SJSA1 (cell line): ENCODE results near the gene CFD. TPM values are rescaled to one million over a fixed set of nuclear protein-coding genes. Genes with fewer than 3 reads are reported as not detected.
"Not testable (repeated sequence)": the region's sequence is repeated elsewhere in the genome, so short reads cannot be mapped to it uniquely, and the experiment has no call there.

Source experiments
- DNase-seq, 2 experiments: peaks; one replicate each; pipeline ENCODE4 v3.0.0-alpha.2; 2015 to 2020; ENCODE audit warnings: low spot score in 2 of 2, low read depth in 1 of 2
- H3K27ac ChIP-seq: fragments of 250-450 bp; sonication (Bioruptor Pico); 2 replicates; pipeline ENCODE4 v1.5.1; 2020; ENCODE audit warnings: mild to moderate bottlenecking, moderate library complexity
- H3K27me3 ChIP-seq: fragments of 250-450 bp; sonication (Bioruptor Pico); replicated peaks from 2 replicates; pipeline ENCODE4 v1.5.1; 2020; ENCODE audit warnings: mild to moderate bottlenecking, moderate library complexity
- H3K36me3 ChIP-seq: fragments of 250-450 bp; sonication (Bioruptor Pico); 2 replicates; pipeline ENCODE4 v1.5.1; 2020; ENCODE audit warnings: mild to moderate bottlenecking
- H3K4me1 ChIP-seq: fragments of 250-450 bp; sonication (Bioruptor Pico); replicated peaks from 2 replicates; pipeline ENCODE4 v1.6.1; 2021; ENCODE audit warnings: mild to moderate bottlenecking
- H3K4me3 ChIP-seq: fragments of 250-450 bp; sonication (Bioruptor Pico); 2 replicates; pipeline ENCODE4 v1.5.1; 2020; ENCODE audit warnings: mild to moderate bottlenecking
- H3K9me3 ChIP-seq: fragments of 250-450 bp; sonication (Bioruptor Pico); replicated peaks from 2 replicates; pipeline ENCODE4 v1.5.1; 2020; ENCODE audit warnings: mild to moderate bottlenecking
- total RNA-seq: library from RNA; depleted of rRNA; stranded (reverse); fragments of >200 nt; shearing (Covaris generic); gene quantifications from 2 replicates; pipeline ENCODE4 v1.2.3, GENCODE V29; 2014

CFD gene
- total RNA-seq, 1 experiment from 2014 or later: 3.3 TPM

GRCh38 chr19:889662-890295, 30.3 kb downstream of the CFD start:
- Histone ChIP-seq H3K9me3 (no peaks in the 10 kb centered on the region), H3K27me3 (no peaks in the 10 kb centered on the region), H3K36me3 (peaks cover 54% of the 10 kb centered on the region), H3K4me3 (no peak overlapping the region), H3K4me1 (no peaks in the 10 kb centered on the region), H3K27ac (no peak overlapping the region)
- no peak for DNase-seq

GRCh38 chr19:890831-891230, 31.4 kb downstream of the CFD start:
- Histone ChIP-seq H3K36me3 (peaks cover 43% of the 10 kb centered on the region), H3K27ac (no peak overlapping the region), H3K4me3 (no peak overlapping the region), H3K27me3 (no peaks in the 10 kb centered on the region), H3K9me3 (no peaks in the 10 kb centered on the region), H3K4me1 (no peaks in the 10 kb centered on the region)
- no peak for DNase-seq

- H3K27ac ChIP-seq: not testable (repeated sequence)
Observed at GRCh38 chr19:891421-892200, 32.1 kb downstream of the CFD start.

GRCh38 chr19:892243-892893, 32.9 kb downstream of the CFD start:
- H3K27ac ChIP-seq: no peak overlapping the region
- peaks cover 35% of the 10 kb centered on the region for H3K36me3 ChIP-seq
- no peak for DNase-seq
- no peaks in the 10 kb centered on the region for H3K27me3 ChIP-seq
- no peaks in the 10 kb centered on the region for H3K4me1 ChIP-seq
- no peaks in the 10 kb centered on the region for H3K9me3 ChIP-seq
- H3K4me3 ChIP-seq: peak overlapping the region; percentile 90

More at GRCh38 chr19:891421-892200, 32.1 kb downstream of the CFD start:
- not testable (repeated sequence) for H3K9me3 ChIP-seq, DNase-seq, H3K4me1 ChIP-seq, H3K27me3 ChIP-seq
- Histone ChIP-seq H3K36me3 (peaks cover 38% of the 10 kb centered on the region), H3K4me3 (peak overlapping the region; percentile 90)

GRCh38 chr19:892894-893689, 33.6 kb downstream of the CFD start, which contains the start of the genes MED16 and RNU6-9:
Gene MED16, minus strand, starts transcription at chr19:893187. Its CDS starts 2,056 bp downstream, at chr19:891131.
Gene RNU6-9, plus strand, starts transcription at chr19:893484.
- peaks cover 37% of the 10 kb centered on the region for H3K36me3 ChIP-seq
- peak within 1 kb of the TSS; percentile 90 for H3K4me3 ChIP-seq
- H3K27me3 ChIP-seq: no peaks in the 10 kb centered on the region
- peak within 1 kb of the TSS; percentile 91 for H3K27ac ChIP-seq
- no peaks in the 10 kb centered on the region for H3K4me1 ChIP-seq
- DNase-seq: peak; percentile 93 to 98
- no peaks in the 10 kb centered on the region for H3K9me3 ChIP-seq

GRCh38 chr19:896434-896833, 37.0 kb downstream of the CFD start:
- H3K4me3 ChIP-seq: no peak overlapping the region
- H3K4me1 ChIP-seq: no peaks in the 10 kb centered on the region
- H3K9me3 ChIP-seq: no peaks in the 10 kb centered on the region
- peaks cover 29% of the 10 kb centered on the region for H3K36me3 ChIP-seq
- H3K27ac ChIP-seq: no peak overlapping the region
- H3K27me3 ChIP-seq: no peaks in the 10 kb centered on the region
- no peak for DNase-seq

- Histone ChIP-seq H3K27me3 (no peaks in the 10 kb centered on the region), H3K4me3 (no peak overlapping the region), H3K27ac (no peak overlapping the region), H3K9me3 (no peaks in the 10 kb centered on the region), H3K4me1 (no peaks in the 10 kb centered on the region), H3K36me3 (peaks cover 32% of the 10 kb centered on the region)
- no peak for DNase-seq
Observed at GRCh38 chr19:896999-897398, 37.5 kb downstream of the CFD start.

- Histone ChIP-seq H3K36me3 (peaks cover 34% of the 10 kb centered on the region), H3K27me3 (no peaks in the 10 kb centered on the region), H3K9me3 (no peaks in the 10 kb centered on the region), H3K4me1 (no peaks in the 10 kb centered on the region), H3K4me3 (no peak overlapping the region), H3K27ac (no peak overlapping the region)
- no peak for DNase-seq
Observed at GRCh38 chr19:897442-898039, 38.1 kb downstream of the CFD start.

GRCh38 chr19:898663-899062, 39.2 kb downstream of the CFD start:
- Histone ChIP-seq H3K27ac (no peak overlapping the region), H3K36me3 (peaks cover 37% of the 10 kb centered on the region), H3K4me3 (no peak overlapping the region), H3K9me3 (no peaks in the 10 kb centered on the region), H3K27me3 (no peaks in the 10 kb centered on the region), H3K4me1 (no peaks in the 10 kb centered on the region)
- no peak for DNase-seq

- H3K4me1 ChIP-seq: no peaks in the 10 kb centered on the region
Observed at GRCh38 chr19:899336-900042, 40.0 kb downstream of the CFD start.

GRCh38 chr19:900043-900301, 40.5 kb downstream of the CFD start:
- Histone ChIP-seq H3K27ac (no peak overlapping the region), H3K9me3 (no peaks in the 10 kb centered on the region), H3K4me1 (no peaks in the 10 kb centered on the region), H3K36me3 (peaks cover 37% of the 10 kb centered on the region), H3K27me3 (no peaks in the 10 kb centered on the region), H3K4me3 (no peak overlapping the region)
- DNase-seq: no peak

More at GRCh38 chr19:899336-900042, 40.0 kb downstream of the CFD start:
- peaks cover 37% of the 10 kb centered on the region for H3K36me3 ChIP-seq
- H3K27ac ChIP-seq: no peak overlapping the region
- H3K27me3 ChIP-seq: no peaks in the 10 kb centered on the region
- no peak overlapping the region for H3K4me3 ChIP-seq
- DNase-seq: no peak
- H3K9me3 ChIP-seq: no peaks in the 10 kb centered on the region

- no peak for DNase-seq
- Histone ChIP-seq H3K27me3 (no peaks in the 10 kb centered on the region), H3K27ac (no peak overlapping the region), H3K4me3 (no peak overlapping the region), H3K4me1 (no peaks in the 10 kb centered on the region), H3K36me3 (peaks cover 37% of the 10 kb centered on the region), H3K9me3 (no peaks in the 10 kb centered on the region)
Observed at GRCh38 chr19:900302-901111, 41.0 kb downstream of the CFD start.
